Spleen (tissue), 7 donors: Measurements from ENCODE around the gene SNX5.
A peak's percentile ranks its signal among the peaks of the same experiment; 100 is the strongest.

Source experiments
- POLR2A ChIP-seq, 3 donors: fragments of 450-650 bp; IDR thresholded peaks; one replicate each; pipeline ENCODE4 v1.5.1; 2017; ENCODE audit warnings: antibody characterized with exemption in 3 of 3, mild to moderate bottlenecking in 1 of 3
- POLR2AphosphoS5 ChIP-seq, 3 donors: sonication (generic); formaldehyde crosslinking; IDR thresholded peaks; one replicate each; pipeline ENCODE4 v1.5.1; 2017; ENCODE audit warnings: antibody characterized with exemption in 3 of 3
- TF ChIP-seq, protein P1 (sequence below), 11 experiments: fragments of 200-600 bp in 7 of 11; fragments of 450-650 bp in 4 of 11; sonication (generic) in 4 of 11; IDR thresholded peaks in 8 of 11; conservative IDR thresholded peaks in 3 of 11; 1 replicate in 7 of 11; 2 replicates in 4 of 11; pipeline versions ENCODE4 v1.4.0 to v1.8.0; 2016 to 2021; ENCODE audit warnings: antibody characterized with exemption in 11 of 11, inconsistent platforms in 4 of 11, mild to moderate bottlenecking in 1 of 11
- donor health status: DM: no; HTN: no; CAD: no; lungs with moderate emphysema.
- donor health status: DM: no; HTN: no; CAD: no.
- donor health status: DM: no; HTN: no; CAD: no.

DNA sequence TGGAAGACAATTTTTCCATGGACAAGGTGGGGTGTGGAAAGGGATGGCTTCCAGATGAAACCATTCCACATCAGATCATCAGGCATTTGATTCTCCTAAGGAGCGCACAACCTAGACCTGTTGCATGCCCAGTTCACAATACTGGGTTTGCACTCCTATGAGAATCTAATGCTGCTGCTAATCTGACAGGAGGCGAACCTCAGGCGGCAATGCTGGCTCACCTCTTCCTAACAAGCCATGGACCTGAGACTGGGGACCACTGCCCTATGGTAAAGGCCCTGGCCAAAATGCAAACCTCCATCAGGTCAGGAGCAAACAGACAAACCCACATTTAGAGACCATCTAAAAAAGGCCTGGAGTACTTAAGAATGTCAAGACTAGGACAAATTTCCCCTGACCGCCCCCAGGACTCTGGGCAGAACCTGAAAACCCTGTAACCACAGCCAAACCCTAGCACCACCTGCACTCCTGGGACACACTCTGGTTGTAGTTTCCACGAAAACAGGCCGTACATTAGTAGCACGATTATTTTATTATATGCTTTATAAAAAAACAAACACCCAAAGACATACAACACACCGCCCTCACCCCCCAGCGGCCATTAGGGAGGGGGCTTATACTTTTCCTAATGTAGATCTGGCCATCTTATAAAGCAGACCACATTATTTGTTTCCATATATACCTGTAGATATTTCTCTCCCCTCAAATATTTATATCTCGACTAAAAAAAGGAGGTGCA lies 27.3 kb downstream of the SNX5 start:
- TF ChIP-seq, protein P1, sequence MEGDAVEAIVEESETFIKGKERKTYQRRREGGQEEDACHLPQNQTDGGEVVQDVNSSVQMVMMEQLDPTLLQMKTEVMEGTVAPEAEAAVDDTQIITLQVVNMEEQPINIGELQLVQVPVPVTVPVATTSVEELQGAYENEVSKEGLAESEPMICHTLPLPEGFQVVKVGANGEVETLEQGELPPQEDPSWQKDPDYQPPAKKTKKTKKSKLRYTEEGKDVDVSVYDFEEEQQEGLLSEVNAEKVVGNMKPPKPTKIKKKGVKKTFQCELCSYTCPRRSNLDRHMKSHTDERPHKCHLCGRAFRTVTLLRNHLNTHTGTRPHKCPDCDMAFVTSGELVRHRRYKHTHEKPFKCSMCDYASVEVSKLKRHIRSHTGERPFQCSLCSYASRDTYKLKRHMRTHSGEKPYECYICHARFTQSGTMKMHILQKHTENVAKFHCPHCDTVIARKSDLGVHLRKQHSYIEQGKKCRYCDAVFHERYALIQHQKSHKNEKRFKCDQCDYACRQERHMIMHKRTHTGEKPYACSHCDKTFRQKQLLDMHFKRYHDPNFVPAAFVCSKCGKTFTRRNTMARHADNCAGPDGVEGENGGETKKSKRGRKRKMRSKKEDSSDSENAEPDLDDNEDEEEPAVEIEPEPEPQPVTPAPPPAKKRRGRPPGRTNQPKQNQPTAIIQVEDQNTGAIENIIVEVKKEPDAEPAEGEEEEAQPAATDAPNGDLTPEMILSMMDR (IDR thresholded peaks at IDR 0.05 in 8 of 11, conservative IDR thresholded peaks at IDR 0.05 in 3 of 11) = no peak
- no peak for TF ChIP-seq POLR2A (IDR thresholded peaks at IDR 0.05)
- TF ChIP-seq POLR2AphosphoS5 (IDR thresholded peaks at IDR 0.05) = peak in 1 of 3 donors; percentile 23
